IMR-90 (cell line): ENCODE results near the gene DNAJC4. TPM values are rescaled to one million over a fixed set of nuclear protein-coding genes. Genes with fewer than 3 reads are reported as not detected.

Experiments used
- ATAC-seq: fragments of 200-7000 bp; cut with Tn5 transposase; 2 replicates; pipeline ENCODE4 v1.9.1; 2020; ENCODE audit warnings: low read depth, mild to moderate bottlenecking, moderate library complexity
- BruUV-seq: library from RNA; stranded (reverse); fragments of 400-500 nt; replicated peaks from 2 replicates; lab custom pipeline; 2021; lab: Mats Ljungman, UMichigan
- CTCF ChIA-PET: fragments of 300-600 bp; formaldehyde crosslinking; extraction: SDS; loops from one replicate; lab custom pipeline; 2021; ENCODE audit warnings: antibody characterized with exemption; lab: Yijun Ruan, JAX
- POLR2A ChIA-PET: fragments of 300-600 bp; sonication (Branson Sonifier 250); formaldehyde crosslinking; loops from one replicate; lab custom pipeline; 2022; ENCODE audit warnings: antibody characterized with exemption; ENCODE audit not compliant: unreplicated experiment; lab: Charles Lee
- DNase-seq: peaks from one replicate; pipeline ENCODE4 v3.0.0; 2013
- H2AFZ ChIP-seq: replicated peaks from 2 replicates; pipeline ENCODE3; 2013; ENCODE audit warnings: low read length, mild to moderate bottlenecking; ENCODE audit not compliant: poor library complexity
- H2AK5ac ChIP-seq: 2 replicates; pipeline ENCODE4 v1.6.1; 2013; ENCODE audit warnings: low read depth, low read length, inconsistent platforms
- H2AK9ac ChIP-seq: replicated peaks from 2 replicates; pipeline ENCODE3; 2013; ENCODE audit warnings: mild to moderate bottlenecking, low read depth, low read length, moderate library complexity; ENCODE audit not compliant: poor library complexity
- H2BK120ac ChIP-seq: 2 replicates; pipeline ENCODE4 v1.6.1; 2013; ENCODE audit warnings: low read depth, low read length, inconsistent platforms
- H2BK15ac ChIP-seq: 3 replicates; pipeline ENCODE4 v1.6.1; 2013; ENCODE audit warnings: low read depth, low read length, inconsistent platforms
- H2BK20ac ChIP-seq: 2 replicates; pipeline ENCODE4 v1.6.1; 2013; ENCODE audit warnings: low read depth, mild to moderate bottlenecking, inconsistent platforms, low read length, moderate library complexity
- H2BK5ac ChIP-seq: 2 replicates; pipeline ENCODE4 v1.6.1; 2013; ENCODE audit warnings: mild to moderate bottlenecking, low read depth, low read length, inconsistent platforms; ENCODE audit not compliant: poor library complexity, severe bottlenecking
- H3K14ac ChIP-seq: replicated peaks from 2 replicates; pipeline ENCODE4 v1.6.1; 2013; ENCODE audit warnings: low read depth, low read length, inconsistent platforms
- H3K18ac ChIP-seq: 2 replicates; pipeline ENCODE4 v1.6.1; 2013; ENCODE audit warnings: low read depth, low read length, control low read depth
- H3K23ac ChIP-seq: 2 replicates; pipeline ENCODE4 v1.6.1; 2013; ENCODE audit warnings: low read depth, low read length, inconsistent platforms
- H3K27ac ChIP-seq: 2 replicates; pipeline ENCODE4 v1.5.1; 2013; ENCODE audit warnings: mild to moderate bottlenecking, control low read depth, low read length; ENCODE audit not compliant: insufficient read depth
- H3K27me3 ChIP-seq: 2 replicates; pipeline ENCODE4 v1.6.1; 2013; ENCODE audit warnings: low read length; ENCODE audit not compliant: control insufficient read depth, insufficient read depth
- H3K36me3 ChIP-seq: 2 replicates; pipeline ENCODE4 v1.6.1; 2013; ENCODE audit warnings: low read length, mixed read lengths; ENCODE audit not compliant: control insufficient read depth, insufficient read depth
- H3K4ac ChIP-seq: 2 replicates; pipeline ENCODE4 v1.6.1; 2013; ENCODE audit warnings: low read depth, low read length, inconsistent platforms
- H3K4me1 ChIP-seq: 2 replicates; pipeline ENCODE4 v1.6.1; 2013; ENCODE audit warnings: low read length, mixed read lengths; ENCODE audit not compliant: control insufficient read depth, insufficient read depth
- H3K4me2 ChIP-seq: 2 replicates; pipeline ENCODE4 v1.6.1; 2013; ENCODE audit warnings: low read depth, mild to moderate bottlenecking, control low read depth, low read length, moderate library complexity
- H3K4me3 ChIP-seq: 2 replicates; pipeline ENCODE4 v1.5.1; 2013; ENCODE audit warnings: low read depth, mild to moderate bottlenecking, control low read depth, low read length, moderate library complexity; ENCODE audit not compliant: insufficient read depth
- H3K56ac ChIP-seq: 2 replicates; pipeline ENCODE4 v1.6.1; 2013; ENCODE audit warnings: low read length, inconsistent platforms; ENCODE audit not compliant: insufficient read depth; ENCODE audit errors: extremely low read depth
- H3K79me1 ChIP-seq, 2 experiments: 2 replicates each; pipeline ENCODE4 v1.6.1; 2013; ENCODE audit warnings: low read length in 2 of 2, inconsistent platforms in 1 of 2, low read depth in 1 of 2
- H3K9ac ChIP-seq: 2 replicates; pipeline ENCODE4 v1.6.1; 2013; ENCODE audit warnings: low read depth, low read length, control low read depth
- H3K9me1 ChIP-seq: 2 replicates; pipeline ENCODE4 v1.6.1; 2013; ENCODE audit warnings: low read length, inconsistent platforms; ENCODE audit not compliant: insufficient read depth
- H3K9me3 ChIP-seq: 2 replicates; pipeline ENCODE4 v1.6.1; 2013; ENCODE audit warnings: low read length; ENCODE audit not compliant: control insufficient read depth, insufficient read depth
- H4K20me1 ChIP-seq: 2 replicates; pipeline ENCODE4 v1.6.1; 2013; ENCODE audit warnings: low read length, inconsistent platforms; ENCODE audit not compliant: insufficient read depth
- H4K5ac ChIP-seq: 2 replicates; pipeline ENCODE4 v1.6.1; 2013; ENCODE audit warnings: mild to moderate bottlenecking, low read depth, low read length, control low read depth
- H4K8ac ChIP-seq, 2 experiments: 2 replicates each; pipeline ENCODE4 v1.6.1; 2013; ENCODE audit warnings: low read depth in 2 of 2, low read length in 2 of 2, control low read depth in 1 of 2, inconsistent platforms in 1 of 2
- H4K91ac ChIP-seq: 2 replicates; pipeline ENCODE4 v1.6.1; 2013; ENCODE audit warnings: low read depth, low read length, inconsistent platforms; ENCODE audit not compliant: insufficient read depth
- BHLHE40 ChIP-seq: fragments of 150-350 bp; IDR thresholded peaks from 2 replicates; pipeline ENCODE4 v1.6.1; 2016; ENCODE audit warnings: mild to moderate bottlenecking, low read depth, low read length
- CHD1 ChIP-seq: IDR thresholded peaks from 2 replicates; pipeline ENCODE4 v1.6.1; 2012; ENCODE audit warnings: low read depth, low read length, improper control_type of control experiment
- ELK1 ChIP-seq: fragments of 150-350 bp; IDR thresholded peaks from 2 replicates; pipeline ENCODE4 v1.6.1; 2016; ENCODE audit warnings: low read depth, mild to moderate bottlenecking, low read length, moderate library complexity, borderline replicate concordance
- FOS ChIP-seq: fragments of 150-350 bp; IDR thresholded peaks from 2 replicates; pipeline ENCODE4 v1.6.1; 2016; ENCODE audit warnings: low read depth, low read length
- MAFK ChIP-seq: IDR thresholded peaks from 2 replicates; pipeline ENCODE4 v1.6.1; 2012; ENCODE audit warnings: low read depth, low read length, improper control_type of control experiment
- MAZ ChIP-seq: IDR thresholded peaks from 2 replicates; pipeline ENCODE4 v1.6.1; 2012; ENCODE audit warnings: low read depth, mild to moderate bottlenecking, low read length, improper control_type of control experiment, moderate library complexity, borderline replicate concordance
- POLR2A ChIP-seq: IDR thresholded peaks from 2 replicates; pipeline ENCODE4 v1.6.1; 2012; ENCODE audit warnings: mild to moderate bottlenecking, low read depth, low read length
- RAD21 ChIP-seq: IDR thresholded peaks from 2 replicates; pipeline ENCODE4 v1.6.1; 2012; ENCODE audit warnings: low read length, improper control_type of control experiment
- SMC3 ChIP-seq: fragments of 150-350 bp; IDR thresholded peaks from 2 replicates; pipeline ENCODE4 v1.6.1; 2016; ENCODE audit warnings: low read depth, mild to moderate bottlenecking, antibody characterized with exemption, low read length, moderate library complexity
- USF2 ChIP-seq: fragments of 150-350 bp; IDR thresholded peaks from 2 replicates; pipeline ENCODE4 v1.6.1; 2017; ENCODE audit warnings: mild to moderate bottlenecking, antibody characterized with exemption, low read length, low read depth
- WGBS, 2 experiments: methylation state at CpG; one replicate each; pipeline versions ENCODE4 v1.1.5 to v1.1.7; 2013; ENCODE audit warnings: missing lambda C conversion rate in 2 of 2; ENCODE audit not compliant: insufficient read length in 1 of 2; ENCODE audit errors: extremely low coverage in 2 of 2; 5-methylcytosine and 5-hydroxymethylcytosine counted together
- dilution Hi-C: fragments of 300-500 bp; cut with HindIII; formaldehyde crosslinking; loops from one replicate; pipeline ENCODE4 v1.14.3; 2018; ENCODE audit warnings: low sequenced_read_pairs; ENCODE audit not compliant: unreplicated experiment
- in situ Hi-C: fragments of 300-500 bp; cut with MboI; formaldehyde crosslinking; loops from 3 replicates; pipeline ENCODE4 v1.14.3; 2019; ENCODE audit warnings: low sequenced_read_pairs, inconsistent platforms, mixed read lengths
- intact Hi-C: fragments of 100-400 bp; cut with micrococcal nuclease; formaldehyde crosslinking; loops from 2 replicates; pipeline ENCODE4 v1.10.0; 2022
- polyA plus RNA-seq, 3 experiments: library from polyadenylated mRNA; depleted of rRNA; stranded (reverse); fragments of >200 nt; gene quantifications; 2 replicates each; pipeline ENCODE4 v1.2.3, GENCODE V29; 2012; ENCODE audit warnings: low replicate concordance in 1 of 3
- total RNA-seq: library from RNA; depleted of rRNA; stranded (reverse); fragments of >200 nt; gene quantifications from 2 replicates; pipeline ENCODE4 v1.2.3, GENCODE V29; 2012

The DNAJC4 gene
- total and polyA plus RNA-seq, 2 of the 4 experiments (the other 2 are of a cell fraction) = 2.2 to 22.8 TPM

GRCh38 chr11:64180891-64181290, 49.5 kb upstream of the DNAJC4 start:
- dilution Hi-C loops (no loop called here), intact Hi-C loops (no loop called here), in situ Hi-C loops (no loop called here)
- DNase-seq = no peak
- H3K14ac ChIP-seq = peak overlapping the region; percentile 58; the same call in 1 of the 2 replicates
- no peak overlapping the region for H3K4me3 ChIP-seq
- H3K27ac ChIP-seq = no peak overlapping the region; the same call in 1 of the 2 replicates
- no peak overlapping the region for H4K91ac ChIP-seq
- POLR2A ChIA-PET = interaction anchor here (0.5 kb wide), 1 partner anchor 10 kb away, joined by 8 read pairs; no protein-coding TSS in a partner anchor
- H2BK120ac ChIP-seq = no peak overlapping the region; the same call in 1 of the 2 replicates
- H3K36me3 ChIP-seq = no peaks in the 10 kb centered on the region
- no peak overlapping the region for H2BK15ac ChIP-seq
- no peak overlapping the region for H3K56ac ChIP-seq
- no peak overlapping the region for H2BK20ac ChIP-seq
- H3K18ac ChIP-seq = no peak overlapping the region
- peaks cover 6% of the 10 kb centered on the region; the same call in 1 of the 2 replicates for H4K20me1 ChIP-seq
- no peak overlapping the region for H2BK5ac ChIP-seq
- 0 out of 2 replicates have a peak overlapping the region, but pooled peaks have one; percentile 3 for H3K9ac ChIP-seq
- CTCF ChIA-PET = interaction anchor here (0.6 kb wide), 1 partner anchor 519 kb away, joined by 4 read pairs; no protein-coding TSS in a partner anchor
- peaks cover 11 to 52% of the 10 kb centered on the region in 2 experiments; a peak in 3 of 4 replicates for H3K79me1 ChIP-seq
- WGBS, 2 experiments = 66% methylated on average over 5 of the region's 5 CpGs; no CpG with 5 or more reads in 1 of the 2 experiments
- no peak overlapping the region for H2AK5ac ChIP-seq
- peak overlapping the region; percentile 56 for H2AK9ac ChIP-seq
- no peaks in the 10 kb centered on the region for H3K27me3 ChIP-seq
- peak overlapping the region; percentile 3 to 83; a peak in 2 of 4 replicates for H4K8ac ChIP-seq
- no peak overlapping the region; the same call in 1 of the 2 replicates for H3K4me2 ChIP-seq
- peaks cover 15% of the 10 kb centered on the region; the same call in 1 of the 2 replicates for H3K9me1 ChIP-seq
- peak overlapping the region; percentile 5 for H2AFZ ChIP-seq
- TF ChIP-seq RAD21 = no peak
- no peak for TF ChIP-seq FOS
- TF ChIP-seq CHD1 = no peak
- no peak for TF ChIP-seq POLR2A
- no peak for TF ChIP-seq USF2
- TF ChIP-seq BHLHE40 = no peak
- TF ChIP-seq MAFK = no peak
- no peak for TF ChIP-seq SMC3
- TF ChIP-seq ELK1 = no peak
- no peak for TF ChIP-seq MAZ
- no peak for ATAC-seq
- H3K4me1 ChIP-seq = peaks cover 7% of the 10 kb centered on the region; the same call in 1 of the 2 replicates
- no TSS peak for BruUV-seq
- no peak overlapping the region for H4K5ac ChIP-seq
- H3K9me3 ChIP-seq = no peaks in the 10 kb centered on the region
- peak overlapping the region; percentile 40; the same call in 1 of the 2 replicates for H3K23ac ChIP-seq
- H3K4ac ChIP-seq = peak overlapping the region; percentile 23; the same call in 1 of the 2 replicates
